SK-N-DZ (cell line): Measurements from ENCODE around the gene DMBT1.

Experiments
- DNase-seq: peaks from one replicate; pipeline ENCODE4 v3.0.0-alpha.2; 2015; ENCODE audit warnings: low spot score

Gene DMBT1

GRCh38 chr10:122646511-122647382, 86.2 kb downstream of the DMBT1 start:
- DNase-seq, result no peak

DNA sequence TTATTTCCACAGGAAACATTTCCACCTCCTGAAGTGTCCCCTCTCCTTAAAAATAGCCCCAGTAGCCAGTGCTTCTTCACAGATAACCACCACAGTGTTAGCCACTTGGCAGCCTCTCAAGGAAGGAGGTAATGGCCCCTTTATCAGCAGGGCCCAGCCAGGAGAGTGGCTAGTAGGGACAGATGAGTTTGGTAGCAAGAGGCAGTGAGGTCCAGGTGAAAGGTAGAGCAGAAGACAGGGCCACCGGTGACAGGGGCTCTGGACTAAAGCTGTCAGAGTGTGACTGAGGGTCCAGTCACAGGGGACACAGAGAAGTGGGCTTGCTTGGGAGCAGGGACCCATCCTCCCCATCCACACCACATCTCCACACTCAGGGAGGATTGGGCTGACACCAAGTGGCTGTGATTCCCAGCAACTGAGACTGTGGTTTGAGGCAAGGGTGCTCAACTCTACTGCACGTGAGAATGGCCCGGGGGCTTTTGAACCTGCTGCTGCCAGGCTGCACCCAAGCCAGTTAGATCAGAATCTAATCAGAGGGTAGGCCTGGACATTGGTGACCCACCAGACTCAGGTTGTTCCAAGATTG, 86.9 kb downstream of the DMBT1 start:
- DNase-seq, result no peak

- DNase-seq, result peak; percentile 52
These were observed 88.3 kb downstream of the DMBT1 start for GRCh38 chr10:122648599-122649428.

DNA sequence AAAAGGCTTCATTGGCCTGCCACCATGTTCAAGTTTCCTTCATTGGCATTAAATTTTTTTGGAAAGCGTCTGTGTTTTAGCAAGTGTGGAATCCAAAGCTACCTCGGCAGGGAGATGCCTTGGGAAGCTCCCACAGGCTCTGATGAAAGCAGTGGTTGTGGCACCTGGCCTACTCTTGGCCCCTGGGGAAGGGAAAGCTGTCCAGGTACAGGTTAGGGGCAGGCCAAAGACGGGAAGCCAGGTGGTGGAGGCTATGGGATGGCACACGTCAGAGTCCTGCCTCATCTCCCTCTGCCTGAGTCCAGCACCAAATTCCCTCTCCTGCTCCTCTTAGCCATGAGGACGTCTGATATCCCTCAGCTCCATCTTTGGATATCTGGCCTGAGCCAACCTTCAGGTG, 89.3 kb downstream of the DMBT1 start:
- DNase-seq, result no peak

DNA sequence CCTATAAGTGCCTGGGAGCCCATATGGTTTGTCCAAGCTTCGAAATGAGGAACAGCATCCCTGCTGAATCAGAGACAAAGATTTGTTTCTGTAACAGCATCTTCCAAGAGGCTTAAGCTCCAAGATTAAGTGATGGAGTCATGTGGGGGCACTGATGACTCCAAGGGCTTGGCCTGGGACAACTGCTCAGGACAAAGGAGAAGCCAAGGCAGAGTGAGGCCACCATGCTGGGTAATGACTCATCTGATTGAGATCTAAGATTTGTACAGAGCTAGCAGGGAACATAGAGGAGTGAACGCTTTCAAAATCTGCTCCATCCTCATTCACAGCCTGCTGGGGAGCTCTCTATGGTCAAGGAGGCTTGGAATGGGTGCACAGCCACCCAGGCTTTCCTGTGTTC, 89.8 kb downstream of the DMBT1 start:
- DNase-seq, result no peak

DNA sequence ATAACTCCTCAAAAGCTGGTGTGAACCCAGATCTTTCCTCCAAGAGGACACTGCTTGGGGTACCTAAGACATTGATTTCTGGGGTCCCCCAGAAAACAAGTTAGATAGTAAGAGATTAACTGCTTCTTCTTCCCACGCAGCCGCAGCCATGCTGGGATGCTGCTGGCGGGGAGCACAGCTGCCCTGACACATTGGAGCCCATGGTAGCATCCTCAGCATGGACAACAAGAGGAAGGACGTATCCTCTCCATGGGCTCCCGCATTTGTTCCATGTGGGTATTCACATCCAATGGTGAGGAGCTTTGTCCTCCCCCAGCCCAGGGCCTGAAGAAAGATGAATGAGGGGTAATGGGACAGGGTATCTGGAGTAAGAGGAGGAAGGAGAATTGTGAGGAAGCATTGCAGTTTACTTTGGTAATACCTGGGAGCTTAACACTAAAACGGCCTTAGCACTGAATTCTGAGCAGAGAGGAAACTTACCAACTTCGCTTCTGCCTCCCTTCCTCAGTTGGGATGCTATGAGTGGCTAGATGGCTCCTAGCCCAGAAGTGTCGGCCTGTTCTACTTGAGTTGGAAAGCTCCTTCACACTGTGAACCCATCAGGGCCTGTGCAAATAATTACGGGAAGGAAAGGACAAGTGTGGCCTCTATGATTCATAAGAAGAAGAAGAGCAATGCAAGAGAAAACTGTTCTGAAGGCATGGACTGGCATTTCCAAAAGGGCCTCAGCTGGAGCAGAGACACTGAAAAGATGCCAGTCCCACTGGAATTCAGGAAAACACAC, 95.2 kb downstream of the DMBT1 start:
- DNase-seq, result no peak

- no peak for DNase-seq
These were observed 95.8 kb downstream of the DMBT1 start for GRCh38 chr10:122656308-122656705.

DNA sequence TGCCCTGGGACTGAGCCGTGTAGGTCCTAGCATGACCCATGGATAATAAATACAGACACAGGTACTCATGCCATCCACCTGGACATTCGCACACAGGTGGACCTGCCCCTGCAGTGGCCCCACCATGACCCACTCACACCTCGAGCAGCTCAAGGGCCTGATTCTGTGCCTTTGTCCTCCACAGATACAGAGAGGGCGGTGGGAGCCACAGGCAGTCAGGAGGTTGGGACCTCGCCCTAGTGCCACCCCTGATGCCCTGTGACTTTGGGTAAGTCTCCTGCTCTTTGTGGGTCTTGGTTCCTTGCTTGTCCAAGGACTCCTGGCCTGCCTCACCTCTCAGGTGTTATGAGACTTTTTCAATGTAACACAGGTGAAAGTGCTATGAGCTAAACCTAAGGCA, 96.2 kb downstream of the DMBT1 start:
- DNase-seq, result no peak

GRCh38 chr10:122657255-122657654, 96.7 kb downstream of the DMBT1 start:
- no peak for DNase-seq

DNA sequence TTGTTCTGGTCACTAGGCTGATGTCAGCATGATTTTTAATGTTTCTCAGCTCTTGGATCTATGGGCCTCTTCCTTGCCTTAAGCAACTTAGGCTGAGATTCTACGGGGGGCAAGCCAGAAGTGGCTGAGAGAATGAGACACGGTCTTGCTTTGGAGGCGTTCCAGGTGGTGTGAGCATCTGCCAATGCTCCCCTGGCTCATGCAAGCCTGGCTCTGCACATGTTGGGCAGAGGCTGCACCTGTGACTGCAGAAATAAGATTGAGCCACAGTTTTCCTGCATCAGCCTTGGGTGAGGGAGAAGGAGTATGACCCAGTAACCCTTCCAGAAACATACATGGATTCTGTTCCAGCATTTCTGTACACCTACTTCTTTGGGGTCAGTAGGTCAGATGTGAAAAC, 97.2 kb downstream of the DMBT1 start:
- no peak for DNase-seq

DNA sequence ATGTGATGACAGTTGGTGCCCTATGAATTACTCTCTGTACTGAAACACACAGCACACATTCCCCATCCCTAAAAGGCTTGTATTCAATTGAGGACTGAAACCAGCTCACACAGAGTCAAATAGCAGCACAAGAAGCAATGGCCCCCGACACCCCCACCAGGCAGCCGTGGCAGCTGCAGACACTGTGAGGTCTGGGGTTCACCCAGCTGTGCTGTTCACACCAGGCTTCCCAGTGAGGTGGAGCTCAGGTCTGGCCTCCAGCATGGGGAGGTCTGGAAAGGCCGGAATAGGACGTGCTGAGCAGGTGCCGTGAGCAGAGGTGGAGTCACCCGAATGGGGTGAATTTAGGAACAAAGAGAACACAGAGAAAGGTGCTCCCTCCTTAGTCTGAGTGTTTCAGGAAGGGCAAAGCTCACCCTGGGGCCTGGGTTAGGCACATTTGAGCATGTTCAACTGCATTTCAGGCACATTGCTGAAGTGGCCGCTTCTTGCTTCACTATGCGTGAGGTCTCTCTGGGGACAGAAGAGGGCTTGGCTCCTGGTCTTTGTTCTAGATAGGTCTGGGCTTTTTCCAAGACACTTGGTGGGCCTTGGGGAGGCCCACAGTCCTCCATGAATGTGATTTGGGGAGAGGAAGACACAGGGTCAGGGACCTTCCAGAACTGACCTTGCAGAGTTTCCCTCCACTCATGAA, 97.9 kb downstream of the DMBT1 start:
- DNase-seq, result no peak

GRCh38 chr10:122659126-122659525, 98.6 kb downstream of the DMBT1 start:
- no peak for DNase-seq

- no peak for DNase-seq
These were observed 99.1 kb downstream of the DMBT1 start for GRCh38 chr10:122659651-122660050.

- DNase-seq, result no peak
These were observed 100.1 kb downstream of the DMBT1 start for GRCh38 chr10:122660696-122661095.

DNA sequence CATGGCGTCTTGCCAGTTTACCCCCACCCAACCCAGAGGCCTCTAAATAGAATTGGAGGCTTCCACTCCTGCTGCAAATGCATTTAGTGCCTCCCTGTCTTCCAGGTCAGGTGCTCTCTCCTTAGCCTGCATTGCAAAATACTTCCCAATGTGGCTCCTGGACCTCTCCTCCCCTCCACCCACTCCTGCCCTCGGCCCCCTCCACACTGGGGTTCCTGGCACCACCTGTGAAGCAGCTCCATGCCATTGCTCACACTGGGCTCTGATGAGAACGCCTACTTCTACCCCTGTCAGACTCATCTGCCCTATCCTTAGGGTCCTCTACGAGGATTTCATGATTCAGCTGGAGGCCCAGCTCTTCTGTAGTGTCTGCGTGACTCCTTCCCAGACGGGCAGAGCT, 101.7 kb downstream of the DMBT1 start:
- DNase-seq, result no peak

- DNase-seq, result no peak
These were observed 103.1 kb downstream of the DMBT1 start for GRCh38 chr10:122663516-122664130.

DNA sequence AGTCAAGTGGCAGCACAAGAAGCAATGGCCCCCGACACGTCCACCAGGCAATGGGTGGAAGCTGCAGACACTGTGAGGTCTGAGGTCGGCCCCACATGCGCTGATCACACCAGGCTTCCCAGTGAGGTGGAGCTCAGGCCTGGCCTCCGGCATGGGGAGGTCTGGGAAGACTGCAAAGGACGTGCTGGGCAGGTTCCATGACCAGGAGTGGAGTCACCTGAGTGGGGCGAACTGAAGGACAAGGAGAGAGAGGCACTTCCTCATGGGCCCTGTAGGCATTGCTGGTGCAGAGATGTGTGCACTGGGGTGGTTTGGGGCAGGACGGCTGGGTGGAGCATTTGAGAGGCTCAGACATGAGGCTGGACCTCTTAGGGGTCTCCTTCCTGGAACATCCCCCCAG, 103.9 kb downstream of the DMBT1 start:
- DNase-seq, result no peak

- DNase-seq, result no peak
These were observed 104.8 kb downstream of the DMBT1 start for GRCh38 chr10:122665329-122665860.

- DNase-seq, result no peak
These were observed 105.4 kb downstream of the DMBT1 start for GRCh38 chr10:122665946-122666345.

DNA sequence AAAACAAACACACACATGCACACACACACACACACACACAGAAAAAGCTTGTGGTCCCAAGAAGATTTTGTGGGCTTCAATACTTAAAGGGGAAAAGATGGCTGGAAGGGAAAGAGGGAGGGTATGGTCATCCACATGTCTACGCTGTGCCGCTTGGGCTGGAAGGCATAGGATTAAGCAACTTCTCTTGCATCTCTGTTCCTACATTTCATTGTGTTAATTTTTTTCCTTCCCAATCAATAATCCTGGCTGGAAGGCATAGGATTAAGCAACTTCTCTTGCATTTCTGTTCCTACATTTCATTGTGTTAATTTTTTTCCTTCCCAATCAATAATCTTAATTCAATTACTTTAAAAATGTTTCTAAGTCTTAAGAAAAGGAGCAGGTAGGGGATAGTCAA, 108.5 kb downstream of the DMBT1 start:
- no peak for DNase-seq
